K562 (cell line): ENCODE data around the gene EFCC1. TPM values are rescaled to one million over a fixed set of nuclear protein-coding genes. Genes with fewer than 3 reads are reported as not detected.
A peak's percentile ranks its signal among the peaks of the same experiment; 100 is the strongest.

Source experiments
- ATAC-seq: fragments of 200-7000 bp; cut with Tn5 transposase; 3 replicates; pipeline ENCODE4 v1.9.1; 2020; ENCODE audit warnings: moderate library complexity
- BruUV-seq: library from RNA; stranded (reverse); fragments of 400-500 nt; replicated peaks from 2 replicates; lab custom pipeline; 2021; lab: Mats Ljungman, UMichigan
- CTCF ChIA-PET: fragments of 300-600 bp; formaldehyde crosslinking; extraction: SDS; loops from one replicate; lab custom pipeline; 2021; ENCODE audit warnings: low intra/inter-chr PET ratio; lab: Yijun Ruan, JAX
- POLR2A ChIA-PET: fragments of 300-600, 350-650 bp; sonication (Branson Sonifier 250); formaldehyde crosslinking; extraction: SDS; loops from one replicate; lab custom pipeline; 2021; ENCODE audit warnings: antibody characterized with exemption, inconsistent platforms; lab: Yijun Ruan, JAX
- DNase-seq, 4 experiments: peaks; one replicate each; pipeline versions ENCODE4 v3.0.0 to v3.0.0-alpha.2; 2011 to 2018; ENCODE audit warnings: low spot score in 3 of 4, mixed read lengths in 3 of 4; ENCODE audit errors: extremely low read depth in 1 of 4
- FAIRE-seq: peaks from 2 replicates; lab custom pipeline; 2011; peaks lifted over from hg19 to GRCh38; lab: Jason Lieb, UNC
- H2AFZ ChIP-seq: 2 replicates; pipeline ENCODE4 v1.6.0; 2011; ENCODE audit warnings: low read depth, low read length, control low read depth, inconsistent platforms
- H3K27ac ChIP-seq: fragments of 200-600 bp; 3 replicates; pipeline ENCODE4 v1.8.0; 2011; ENCODE audit warnings: low read depth, mild to moderate bottlenecking, control low read depth, inconsistent platforms, low read length, moderate library complexity, mixed read lengths; ENCODE audit errors: extremely low read depth
- H3K27me3 ChIP-seq, 2 experiments: fragments of 300-600 bp in 1 of 2; 2 replicates in 1 of 2; 3 replicates in 1 of 2; pipeline versions ENCODE4 v1.6.0 to v1.8.0; 2011; ENCODE audit warnings: inconsistent platforms in 2 of 2, low read length in 2 of 2, mild to moderate bottlenecking in 1 of 2, mixed read lengths in 1 of 2, moderate library complexity in 1 of 2; ENCODE audit not compliant: control insufficient read depth in 2 of 2, insufficient read depth in 2 of 2
- H3K36me3 ChIP-seq: fragments of 300-600 bp; 3 replicates; pipeline ENCODE4 v1.8.0; 2011; ENCODE audit warnings: mild to moderate bottlenecking, low read length, inconsistent platforms; ENCODE audit not compliant: control insufficient read depth, insufficient read depth
- H3K4me1 ChIP-seq, 2 experiments: fragments of 200-600 bp in 1 of 2; replicated peaks in 1 of 2; 2 replicates in 1 of 2; 3 replicates in 1 of 2; pipeline versions ENCODE4 v1.5.1 to v1.8.0; 2011; ENCODE audit warnings: inconsistent platforms in 2 of 2, low read length in 2 of 2, mild to moderate bottlenecking in 1 of 2, mixed read lengths in 1 of 2, moderate library complexity in 1 of 2; ENCODE audit not compliant: control insufficient read depth in 2 of 2, insufficient read depth in 2 of 2
- H3K4me2 ChIP-seq: 2 replicates; pipeline ENCODE4 v1.6.1; 2011; ENCODE audit warnings: low read length, control low read depth, inconsistent platforms, mixed read lengths; ENCODE audit not compliant: insufficient read depth
- H3K4me3 ChIP-seq: fragments of 200-600 bp; sonication (generic), shearing (Covaris generic); 2 replicates; pipeline ENCODE4 v1.5.1; 2016; ENCODE audit warnings: control low read depth, inconsistent platforms
- H3K79me2 ChIP-seq: fragments of 200-600 bp; 3 replicates; pipeline ENCODE4 v1.8.0; 2011; ENCODE audit warnings: low read length, inconsistent platforms; ENCODE audit not compliant: control insufficient read depth, insufficient read depth
- H3K9ac ChIP-seq, 2 experiments: 2 replicates each; pipeline versions ENCODE4 v1.6.0 to v1.6.1; 2011; ENCODE audit warnings: low read depth in 2 of 2, low read length in 2 of 2, control low read depth in 1 of 2, inconsistent platforms in 1 of 2, mild to moderate bottlenecking in 1 of 2, mixed read lengths in 1 of 2; ENCODE audit not compliant: insufficient read depth in 1 of 2
- H3K9me1 ChIP-seq: one replicate; pipeline ENCODE4 v1.6.0; 2011; ENCODE audit warnings: inconsistent platforms, mild to moderate bottlenecking, low read length, moderate library complexity; ENCODE audit not compliant: control insufficient read depth, insufficient read depth
- H3K9me3 ChIP-seq: replicated peaks from 2 replicates; pipeline ENCODE4 v1.5.1; 2011; ENCODE audit warnings: low read depth, low read length, inconsistent platforms; ENCODE audit not compliant: control insufficient read depth, insufficient read depth
- H4K20me1 ChIP-seq: replicated peaks from 2 replicates; pipeline ENCODE4 v1.6.1; 2011; ENCODE audit warnings: low read length, inconsistent platforms, mixed read lengths; ENCODE audit not compliant: control insufficient read depth, insufficient read depth
- BCOR ChIP-seq: fragments of 450-650 bp; IDR thresholded peaks from 2 replicates; pipeline ENCODE4 v1.6.1; 2016
- GATAD2B ChIP-seq: fragments of 450-650 bp; IDR thresholded peaks from 2 replicates; pipeline ENCODE4 v1.6.1; 2017; ENCODE audit warnings: mild to moderate bottlenecking, borderline replicate concordance
- KDM1A ChIP-seq, 2 experiments: fragments of 450-650 bp; IDR thresholded peaks; 2 replicates each; pipeline ENCODE4 v1.6.1; 2016; ENCODE audit warnings: mild to moderate bottlenecking in 2 of 2
- KLF16 ChIP-seq: IDR thresholded peaks from 2 replicates; pipeline ENCODE4 v1.6.1; 2016; ENCODE audit warnings: antibody characterized with exemption
- MAX ChIP-seq: sonication (generic); formaldehyde crosslinking; IDR thresholded peaks from 2 replicates; pipeline ENCODE4 v1.9.0; 2022; ENCODE audit warnings: mild to moderate bottlenecking, missing genetic modification reagents
- NFATC3 ChIP-seq: fragments of 450-650 bp; IDR thresholded peaks from 2 replicates; pipeline ENCODE4 v1.6.1; 2017; ENCODE audit warnings: mild to moderate bottlenecking
- NFIC ChIP-seq: fragments of 450-650 bp; IDR thresholded peaks from 2 replicates; pipeline ENCODE4 v1.6.1; 2017; ENCODE audit warnings: mild to moderate bottlenecking, inconsistent platforms
- RBM25 ChIP-seq: fragments of 200-400 bp; formaldehyde crosslinking; IDR thresholded peaks from 2 replicates; pipeline ENCODE4 v1.6.1; 2018; ENCODE audit warnings: low read length, low read depth, moderate library complexity; ENCODE audit not compliant: severe bottlenecking
- USF2 ChIP-seq: sonication (generic); formaldehyde crosslinking; IDR thresholded peaks from 2 replicates; pipeline ENCODE4 v1.5.0; 2020; ENCODE audit warnings: missing genetic modification reagents
- WGBS: fragments of 100-300 bp; shearing (Covaris generic); methylation state at CpG from one replicate; pipeline ENCODE4 v1.1.6; 2016; ENCODE audit warnings: low coverage, mixed read lengths; ENCODE audit not compliant: insufficient coverage; ENCODE audit errors: missing lambda C conversion rate; 5-methylcytosine and 5-hydroxymethylcytosine counted together
- in situ Hi-C: fragments of 300-500 bp; cut with MboI; formaldehyde crosslinking; loops from 4 replicates; pipeline ENCODE4 v1.15.0; 2018; ENCODE audit warnings: inconsistent platforms, mixed read lengths
- intact Hi-C: fragments of 100-400 bp; cut with micrococcal nuclease; formaldehyde crosslinking; loops from 2 replicates; pipeline ENCODE4 v1.14.2; 2022
- polyA plus RNA-seq, 8 experiments: library from polyadenylated mRNA; depleted of rRNA in 4 of 8; stranded (reverse) in 5 of 8; unstranded in 3 of 8; fragments of >200 nt; fragmentation: Nextera tagmentation in 2 of 8; fragmentation: Illumina TruSeq in 1 of 8; extraction: Ambion mirVana in 2 of 8; extraction: Trizol in 1 of 8; gene quantifications; 2 replicates each; pipeline versions ENCODE4 v1.2.1 to v1.2.3, GENCODE V29; 2011 to 2014; ENCODE audit warnings: inconsistent platforms in 1 of 8, missing spikeins in 1 of 8
- total RNA-seq, 7 experiments: library from RNA; depleted of rRNA in 6 of 7; stranded (reverse); fragments of >200 nt in 6 of 7; fragmentation: Illumina TruSeq in 2 of 7; extraction: Trizol in 2 of 7; gene quantifications; 2 replicates each; pipeline versions ENCODE4 v1.2.1 to v1.2.3, GENCODE V29; 2011 to 2021; ENCODE audit warnings: low replicate concordance in 1 of 7
- TF ChIP-seq, protein P1 (sequence below): IDR thresholded peaks from 2 replicates; pipeline ENCODE4 v1.6.1; 2014; ENCODE audit warnings: antibody characterized with exemption
- TF ChIP-seq, protein P2 (sequence below): fragments of 250-450 bp; sonication (Bioruptor Pico); IDR thresholded peaks from 2 replicates; pipeline ENCODE4 v1.4.0; 2020; ENCODE audit warnings: mild to moderate bottlenecking
- TF ChIP-seq, protein P3 (sequence below): fragments of 150-350 bp; IDR thresholded peaks from 2 replicates; pipeline ENCODE4 v1.6.1; 2014; ENCODE audit warnings: low read depth, mild to moderate bottlenecking, low read length, borderline replicate concordance

Gene EFCC1
- total and polyA plus RNA-seq, 9 of the 15 experiments (the other 6 are each of a cell fraction or from before 2014, with no cell fraction given) = not detected

- peak; percentile 77 for TF ChIP-seq USF2 (CRISPR knock-in tag)
These were observed 33.5 kb downstream of the EFCC1 start (continued) for GRCh38 chr3:129034642-129035041.

DNA sequence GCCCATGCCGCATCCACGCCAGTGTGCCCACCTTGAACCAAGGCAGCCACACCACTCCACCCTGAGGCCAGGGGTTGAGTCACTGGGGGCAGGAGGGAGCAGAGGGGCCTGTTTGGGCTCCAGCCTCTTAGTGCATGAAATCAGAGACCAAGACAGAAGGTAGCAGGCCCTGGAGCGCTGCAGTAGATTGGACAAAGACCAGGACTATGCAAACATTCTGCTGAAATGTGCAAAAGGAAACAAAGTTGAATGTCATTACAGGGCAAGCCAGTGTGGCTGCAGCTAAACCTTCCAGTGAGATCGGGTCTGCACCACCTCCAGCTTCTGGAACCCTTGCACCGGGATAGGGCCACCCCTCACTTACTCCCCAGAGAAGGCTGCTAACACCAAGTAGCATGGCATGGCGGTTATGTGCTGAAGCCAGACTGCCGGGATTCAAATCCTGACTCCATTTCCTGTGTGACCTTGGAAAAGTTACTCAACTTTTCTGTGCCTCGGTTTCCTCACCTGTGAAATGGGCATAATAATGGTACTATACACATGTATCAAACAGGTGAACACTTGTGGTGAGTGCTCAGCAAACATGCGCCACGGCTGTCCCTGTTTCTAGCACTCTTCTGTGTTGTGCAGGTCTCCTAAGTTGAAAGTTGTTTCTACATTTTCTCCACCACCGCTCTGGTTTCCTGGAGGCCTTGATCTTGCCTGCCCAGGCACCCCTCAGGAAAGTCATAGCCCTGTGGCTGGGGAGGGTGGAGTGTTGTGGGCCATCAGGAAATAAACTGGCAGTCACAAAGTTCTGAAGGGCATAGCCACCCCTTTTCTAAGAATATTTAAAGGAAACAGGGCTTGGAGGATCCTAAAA is 34.5 kb downstream of the EFCC1 start:
- Histone ChIP-seq H4K20me1 (no peaks in the 10 kb centered on the region), H2AFZ (no peak overlapping the region), H3K4me1 (peaks cover 0 to 13% of the 10 kb centered on the region in 2 experiments; a peak in 2 of 5 replicates), H3K79me2 (no peaks in the 10 kb centered on the region), H3K4me2 (no peak overlapping the region), H3K36me3 (no peaks in the 10 kb centered on the region), H3K9me1 (no peaks in the 10 kb centered on the region), H3K4me3 (no peak overlapping the region), H3K9me3 (no peaks in the 10 kb centered on the region), H3K27ac (no peak overlapping the region), H3K9ac (peak overlapping the region in 1 of 2 experiments; percentile 17; a peak in 2 of 4 replicates), H3K27me3 (peaks cover 0 to 9% of the 10 kb centered on the region in 2 experiments; a peak in 2 of 5 replicates)
- DNase-seq = no peak
- ChIA-PET CTCF (no interaction called here), POLR2A (interaction anchor here (0.6 kb wide), 1 partner anchor 627 kb away, joined by 4 read pairs; no protein-coding TSS in a partner anchor)
- in situ Hi-C loops = no loop called here
- BruUV-seq = no TSS peak
- intact Hi-C loops = no loop called here
- no peak for FAIRE-seq
- 30% methylated on average over 11 of the region's 11 CpGs for WGBS
- ATAC-seq = no peak
- TF ChIP-seq KLF16 (no peak), NFATC3 (no peak), GATAD2B (no peak), RBM25 (peak; percentile 49), MAX (CRISPR knock-in tag) (no peak), NFIC (no peak), BCOR (peak; percentile 58; the same call in 1 of the 2 replicates), KDM1A (IDR thresholded peaks at IDR 0.05) (peak in 1 of 2 experiments; percentile 37; a peak in 1 of 4 replicates)
- TF ChIP-seq, protein P1, sequence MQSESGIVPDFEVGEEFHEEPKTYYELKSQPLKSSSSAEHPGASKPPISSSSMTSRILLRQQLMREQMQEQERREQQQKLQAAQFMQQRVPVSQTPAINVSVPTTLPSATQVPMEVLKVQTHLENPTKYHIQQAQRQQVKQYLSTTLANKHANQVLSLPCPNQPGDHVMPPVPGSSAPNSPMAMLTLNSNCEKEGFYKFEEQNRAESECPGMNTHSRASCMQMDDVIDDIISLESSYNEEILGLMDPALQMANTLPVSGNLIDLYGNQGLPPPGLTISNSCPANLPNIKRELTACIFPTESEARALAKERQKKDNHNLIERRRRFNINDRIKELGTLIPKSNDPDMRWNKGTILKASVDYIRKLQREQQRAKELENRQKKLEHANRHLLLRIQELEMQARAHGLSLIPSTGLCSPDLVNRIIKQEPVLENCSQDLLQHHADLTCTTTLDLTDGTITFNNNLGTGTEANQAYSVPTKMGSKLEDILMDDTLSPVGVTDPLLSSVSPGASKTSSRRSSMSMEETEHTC = no peak
- TF ChIP-seq, protein P2, sequence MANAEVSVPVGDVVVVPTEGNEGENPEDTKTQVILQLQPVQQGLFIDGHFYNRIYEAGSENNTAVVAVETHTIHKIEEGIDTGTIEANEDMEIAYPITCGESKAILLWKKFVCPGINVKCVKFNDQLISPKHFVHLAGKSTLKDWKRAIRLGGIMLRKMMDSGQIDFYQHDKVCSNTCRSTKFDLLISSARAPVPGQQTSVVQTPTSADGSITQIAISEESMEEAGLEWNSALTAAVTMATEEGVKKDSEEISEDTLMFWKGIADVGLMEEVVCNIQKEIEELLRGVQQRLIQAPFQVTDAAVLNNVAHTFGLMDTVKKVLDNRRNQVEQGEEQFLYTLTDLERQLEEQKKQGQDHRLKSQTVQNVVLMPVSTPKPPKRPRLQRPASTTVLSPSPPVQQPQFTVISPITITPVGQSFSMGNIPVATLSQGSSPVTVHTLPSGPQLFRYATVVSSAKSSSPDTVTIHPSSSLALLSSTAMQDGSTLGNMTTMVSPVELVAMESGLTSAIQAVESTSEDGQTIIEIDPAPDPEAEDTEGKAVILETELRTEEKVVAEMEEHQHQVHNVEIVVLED (CRISPR knock-in tag) = no peak
- TF ChIP-seq, protein P3, sequence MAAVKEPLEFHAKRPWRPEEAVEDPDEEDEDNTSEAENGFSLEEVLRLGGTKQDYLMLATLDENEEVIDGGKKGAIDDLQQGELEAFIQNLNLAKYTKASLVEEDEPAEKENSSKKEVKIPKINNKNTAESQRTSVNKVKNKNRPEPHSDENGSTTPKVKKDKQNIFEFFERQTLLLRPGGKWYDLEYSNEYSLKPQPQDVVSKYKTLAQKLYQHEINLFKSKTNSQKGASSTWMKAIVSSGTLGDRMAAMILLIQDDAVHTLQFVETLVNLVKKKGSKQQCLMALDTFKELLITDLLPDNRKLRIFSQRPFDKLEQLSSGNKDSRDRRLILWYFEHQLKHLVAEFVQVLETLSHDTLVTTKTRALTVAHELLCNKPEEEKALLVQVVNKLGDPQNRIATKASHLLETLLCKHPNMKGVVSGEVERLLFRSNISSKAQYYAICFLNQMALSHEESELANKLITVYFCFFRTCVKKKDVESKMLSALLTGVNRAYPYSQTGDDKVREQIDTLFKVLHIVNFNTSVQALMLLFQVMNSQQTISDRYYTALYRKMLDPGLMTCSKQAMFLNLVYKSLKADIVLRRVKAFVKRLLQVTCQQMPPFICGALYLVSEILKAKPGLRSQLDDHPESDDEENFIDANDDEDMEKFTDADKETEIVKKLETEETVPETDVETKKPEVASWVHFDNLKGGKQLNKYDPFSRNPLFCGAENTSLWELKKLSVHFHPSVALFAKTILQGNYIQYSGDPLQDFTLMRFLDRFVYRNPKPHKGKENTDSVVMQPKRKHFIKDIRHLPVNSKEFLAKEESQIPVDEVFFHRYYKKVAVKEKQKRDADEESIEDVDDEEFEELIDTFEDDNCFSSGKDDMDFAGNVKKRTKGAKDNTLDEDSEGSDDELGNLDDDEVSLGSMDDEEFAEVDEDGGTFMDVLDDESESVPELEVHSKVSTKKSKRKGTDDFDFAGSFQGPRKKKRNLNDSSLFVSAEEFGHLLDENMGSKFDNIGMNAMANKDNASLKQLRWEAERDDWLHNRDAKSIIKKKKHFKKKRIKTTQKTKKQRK = no peak
